Measurements from ENCODE around the gene PPID. TPM values are rescaled to one million over a fixed set of nuclear protein-coding genes. Genes with fewer than 3 reads are reported as not detected.

PPID gene
- total and polyA plus RNA-seq, 2 of the 13 experiments (the other 11 are each of a cell fraction or from before 2014, with no cell fraction given), result 15.4 to 63.4 TPM

DNA sequence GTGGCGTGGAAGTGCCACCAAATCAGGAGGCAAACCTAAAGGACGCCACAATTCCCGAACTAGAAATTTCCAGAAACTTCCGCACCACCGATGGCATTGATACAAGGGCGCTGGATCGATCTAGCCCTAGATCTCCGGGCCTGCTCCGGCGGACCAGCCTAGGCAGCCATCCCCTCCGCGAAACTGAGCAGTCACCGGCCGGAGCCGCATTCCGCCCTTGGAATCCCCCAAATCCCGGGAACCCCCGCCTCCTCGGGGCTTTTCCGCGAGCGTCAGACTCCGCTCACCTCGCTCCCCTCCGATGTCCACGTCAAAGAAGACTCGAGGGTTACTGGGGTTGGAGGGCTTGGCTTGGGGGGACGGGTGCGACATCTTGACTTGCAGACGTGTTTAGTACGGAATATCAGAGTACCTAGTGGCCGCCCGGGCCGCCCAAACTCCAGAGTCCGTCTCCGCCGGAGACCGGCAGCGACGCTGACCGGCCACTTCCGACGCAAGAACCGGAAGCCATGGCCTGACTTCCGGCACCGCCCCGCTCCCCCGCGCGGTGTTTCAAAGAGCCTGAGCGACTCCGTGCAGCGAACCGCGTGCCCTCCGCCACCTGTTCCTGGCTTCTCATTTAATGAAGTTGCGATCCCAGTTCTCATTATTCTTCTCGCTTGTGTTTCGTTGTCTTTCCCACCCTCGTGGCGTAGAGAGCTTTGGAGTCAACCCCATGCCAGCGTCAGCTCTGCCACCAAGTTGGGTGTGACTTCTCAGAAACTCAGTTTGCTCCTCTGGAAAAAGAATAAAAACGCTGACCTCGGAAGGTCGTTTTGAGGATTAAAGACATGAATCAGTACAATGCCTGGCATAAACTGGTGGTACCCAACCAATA lies at the start of gene PPID (continued):
- TF ChIP-seq, protein P1, sequence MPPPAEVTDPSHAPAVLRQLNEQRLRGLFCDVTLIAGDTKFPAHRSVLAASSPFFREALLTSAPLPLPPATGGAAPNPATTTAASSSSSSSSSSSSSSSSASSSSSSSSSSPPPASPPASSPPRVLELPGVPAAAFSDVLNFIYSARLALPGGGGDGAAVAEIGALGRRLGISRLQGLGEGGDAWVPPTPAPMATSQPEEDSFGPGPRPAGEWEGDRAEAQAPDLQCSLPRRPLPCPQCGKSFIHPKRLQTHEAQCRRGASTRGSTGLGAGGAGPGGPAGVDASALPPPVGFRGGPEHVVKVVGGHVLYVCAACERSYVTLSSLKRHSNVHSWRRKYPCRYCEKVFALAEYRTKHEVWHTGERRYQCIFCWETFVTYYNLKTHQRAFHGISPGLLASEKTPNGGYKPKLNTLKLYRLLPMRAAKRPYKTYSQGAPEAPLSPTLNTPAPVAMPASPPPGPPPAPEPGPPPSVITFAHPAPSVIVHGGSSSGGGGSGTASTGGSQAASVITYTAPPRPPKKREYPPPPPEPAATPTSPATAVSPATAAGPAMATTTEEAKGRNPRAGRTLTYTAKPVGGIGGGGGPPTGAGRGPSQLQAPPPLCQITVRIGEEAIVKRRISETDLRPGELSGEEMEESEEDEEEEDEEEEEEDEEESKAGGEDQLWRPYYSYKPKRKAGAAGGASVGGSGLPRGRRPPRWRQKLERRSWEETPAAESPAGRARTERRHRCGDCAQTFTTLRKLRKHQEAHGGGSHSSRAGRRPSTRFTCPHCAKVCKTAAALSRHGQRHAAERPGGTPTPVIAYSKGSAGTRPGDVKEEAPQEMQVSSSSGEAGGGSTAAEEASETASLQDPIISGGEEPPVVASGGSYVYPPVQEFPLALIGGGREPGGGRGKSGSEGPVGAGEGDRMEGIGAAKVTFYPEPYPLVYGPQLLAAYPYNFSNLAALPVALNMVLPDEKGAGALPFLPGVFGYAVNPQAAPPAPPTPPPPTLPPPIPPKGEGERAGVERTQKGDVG (CRISPR knock-in tag; IDR thresholded peaks at IDR 0.05; ENCODE audit: borderline replicate concordance), result no peak
- TF ChIP-seq, protein P2, sequence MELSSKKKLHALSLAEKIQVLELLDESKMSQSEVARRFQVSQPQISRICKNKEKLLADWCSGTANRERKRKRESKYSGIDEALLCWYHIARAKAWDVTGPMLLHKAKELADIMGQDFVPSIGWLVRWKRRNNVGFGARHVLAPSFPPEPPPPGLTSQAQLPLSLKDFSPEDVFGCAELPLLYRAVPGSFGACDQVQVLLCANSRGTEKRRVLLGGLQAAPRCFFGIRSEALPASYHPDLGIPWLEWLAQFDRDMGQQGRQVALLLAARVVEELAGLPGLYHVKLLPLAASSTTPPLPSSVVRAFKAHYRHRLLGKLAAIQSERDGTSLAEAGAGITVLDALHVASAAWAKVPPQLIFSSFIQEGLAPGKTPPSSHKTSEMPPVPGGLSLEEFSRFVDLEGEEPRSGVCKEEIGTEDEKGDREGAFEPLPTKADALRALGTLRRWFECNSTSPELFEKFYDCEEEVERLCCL (CRISPR knock-in tag; IDR thresholded peaks at IDR 0.05; ENCODE audit: borderline replicate concordance), result peak; percentile 86; the same call in 1 of the 2 replicates
- TF ChIP-seq MED1 (CRISPR knock-in tag; IDR thresholded peaks at IDR 0.05) (peak; percentile 77), CHCHD3 (CRISPR knock-in tag; IDR thresholded peaks at IDR 0.05) (no peak), ZSCAN22 (CRISPR knock-in tag; IDR thresholded peaks at IDR 0.05) (no peak), ZNF720 (CRISPR knock-in tag; IDR thresholded peaks at IDR 0.05) (no peak), ZNF292 (CRISPR knock-in tag; IDR thresholded peaks at IDR 0.05; ENCODE audit: borderline replicate concordance, low read depth) (peak; percentile 80; the same call in 1 of the 2 replicates), ZSCAN31 (CRISPR knock-in tag; IDR thresholded peaks at IDR 0.05; ENCODE audit: low read depth) (no peak; the same call in 1 of the 2 replicates), MAFG (CRISPR knock-in tag; IDR thresholded peaks at IDR 0.05) (no peak), ZNF382 (CRISPR knock-in tag; IDR thresholded peaks at IDR 0.05; ENCODE audit: borderline replicate concordance) (no peak), CBX2 (IDR thresholded peaks at IDR 0.05; ENCODE audit: low read depth, low read length) (no peak), CBX2 (CRISPR knock-in tag; IDR thresholded peaks at IDR 0.05; ENCODE audit: low read depth) (no peak), KLF16 (CRISPR knock-in tag; IDR thresholded peaks at IDR 0.05) (peak in 1 of 2 experiments; percentile 93; a peak in 2 of 4 replicates), AHR (CRISPR knock-in tag; IDR thresholded peaks at IDR 0.05) (peak; percentile 44; the same call in 1 of the 2 replicates), CBX1 (IDR thresholded peaks at IDR 0.05; ENCODE audit: low read depth) (peak; percentile 74), ZNF878 (CRISPR knock-in tag; IDR thresholded peaks at IDR 0.05) (0 out of 2 replicates have a peak, but pooled peaks have one; percentile 17), ZNF30 (CRISPR knock-in tag; IDR thresholded peaks at IDR 0.05) (no peak)
- TF ChIP-seq, protein P3, sequence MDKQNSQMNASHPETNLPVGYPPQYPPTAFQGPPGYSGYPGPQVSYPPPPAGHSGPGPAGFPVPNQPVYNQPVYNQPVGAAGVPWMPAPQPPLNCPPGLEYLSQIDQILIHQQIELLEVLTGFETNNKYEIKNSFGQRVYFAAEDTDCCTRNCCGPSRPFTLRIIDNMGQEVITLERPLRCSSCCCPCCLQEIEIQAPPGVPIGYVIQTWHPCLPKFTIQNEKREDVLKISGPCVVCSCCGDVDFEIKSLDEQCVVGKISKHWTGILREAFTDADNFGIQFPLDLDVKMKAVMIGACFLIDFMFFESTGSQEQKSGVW (CRISPR knock-in tag; IDR thresholded peaks at IDR 0.05; ENCODE audit: borderline replicate concordance), result no peak
- TF ChIP-seq, protein P4, sequence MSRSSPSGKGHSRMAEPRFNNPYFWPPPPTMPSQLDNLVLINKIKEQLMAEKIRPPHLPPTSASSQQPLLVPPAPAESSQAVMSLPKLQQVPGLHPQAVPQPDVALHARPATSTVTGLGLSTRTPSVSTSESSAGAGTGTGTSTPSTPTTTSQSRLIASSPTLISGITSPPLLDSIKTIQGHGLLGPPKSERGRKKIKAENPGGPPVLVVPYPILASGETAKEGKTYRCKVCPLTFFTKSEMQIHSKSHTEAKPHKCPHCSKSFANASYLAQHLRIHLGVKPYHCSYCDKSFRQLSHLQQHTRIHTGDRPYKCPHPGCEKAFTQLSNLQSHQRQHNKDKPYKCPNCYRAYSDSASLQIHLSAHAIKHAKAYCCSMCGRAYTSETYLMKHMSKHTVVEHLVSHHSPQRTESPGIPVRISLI (CRISPR knock-in tag; IDR thresholded peaks at IDR 0.05; ENCODE audit: borderline replicate concordance), result peak; percentile 11; the same call in 1 of the 2 replicates
- TF ChIP-seq, protein P5, sequence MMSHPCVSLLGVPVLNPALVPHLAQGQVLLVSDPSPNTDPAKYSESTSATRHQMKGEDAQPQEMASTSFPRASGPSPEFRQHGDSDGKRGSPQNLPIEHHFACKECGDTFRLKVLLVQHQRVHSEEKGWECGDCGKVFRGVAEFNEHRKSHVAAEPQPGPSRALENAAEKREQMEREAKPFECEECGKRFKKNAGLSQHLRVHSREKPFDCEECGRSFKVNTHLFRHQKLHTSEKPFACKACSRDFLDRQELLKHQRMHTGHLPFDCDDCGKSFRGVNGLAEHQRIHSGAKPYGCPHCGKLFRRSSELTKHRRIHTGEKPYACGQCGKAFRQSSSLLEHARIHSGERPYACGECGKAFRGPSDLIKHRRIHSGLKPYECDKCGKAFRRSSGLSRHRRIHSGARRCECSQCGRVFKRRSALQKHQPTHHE (CRISPR knock-in tag; IDR thresholded peaks at IDR 0.05; ENCODE audit: borderline replicate concordance), result 0 out of 2 replicates have a peak, but pooled peaks have one; percentile 82

Data from HepG2 (cell line).